Skeletal muscle tissue (tissue), 4 donors: ENCODE data around the gene HP1BP3. TPM values are rescaled to one million over a fixed set of nuclear protein-coding genes. Genes with fewer than 3 reads are reported as not detected.
A peak's percentile ranks its signal among the peaks of the same experiment; 100 is the strongest.

Experiments
- H3K27ac ChIP-seq: one replicate; pipeline ENCODE4 v1.7.0; 2013; ENCODE audit warnings: mild to moderate bottlenecking, low read depth, low read length, inconsistent platforms
- H3K27me3 ChIP-seq, 3 donors: one replicate each; pipeline ENCODE4 v1.7.0; 2013; ENCODE audit warnings: low read length in 3 of 3; ENCODE audit not compliant: control insufficient read depth in 3 of 3, insufficient read depth in 3 of 3
- H3K36me3 ChIP-seq, 3 donors: one replicate each; pipeline ENCODE4 v1.7.0; 2013; ENCODE audit warnings: low read length in 3 of 3; ENCODE audit not compliant: control insufficient read depth in 3 of 3, insufficient read depth in 3 of 3
- H3K4me1 ChIP-seq, 3 donors: one replicate each; pipeline ENCODE4 v1.7.0; 2013; ENCODE audit warnings: low read length in 3 of 3, mild to moderate bottlenecking in 3 of 3; ENCODE audit not compliant: control insufficient read depth in 3 of 3, insufficient read depth in 3 of 3
- H3K4me3 ChIP-seq, 3 donors: one replicate each; pipeline ENCODE4 v1.7.0; 2013; ENCODE audit warnings: low read length in 3 of 3
- H3K9ac ChIP-seq, 3 donors: one replicate each; pipeline ENCODE4 v1.7.0; 2013; ENCODE audit warnings: low read length in 3 of 3, mild to moderate bottlenecking in 3 of 3, moderate library complexity in 2 of 3, low read depth in 1 of 3
- H3K9me3 ChIP-seq, 3 donors: one replicate each; pipeline ENCODE4 v1.7.0; 2013; ENCODE audit warnings: low read length in 3 of 3; ENCODE audit not compliant: control insufficient read depth in 3 of 3
- total RNA-seq: library from RNA; depleted of rRNA; stranded (reverse); fragments of >200 nt; gene quantifications from one replicate; pipeline ENCODE4 v1.2.3, GENCODE V29; 2014
- donor health status: Osteomylitis.

HP1BP3 gene
- total RNA-seq, 1 donor from 2014 or later: 192 TPM

DNA sequence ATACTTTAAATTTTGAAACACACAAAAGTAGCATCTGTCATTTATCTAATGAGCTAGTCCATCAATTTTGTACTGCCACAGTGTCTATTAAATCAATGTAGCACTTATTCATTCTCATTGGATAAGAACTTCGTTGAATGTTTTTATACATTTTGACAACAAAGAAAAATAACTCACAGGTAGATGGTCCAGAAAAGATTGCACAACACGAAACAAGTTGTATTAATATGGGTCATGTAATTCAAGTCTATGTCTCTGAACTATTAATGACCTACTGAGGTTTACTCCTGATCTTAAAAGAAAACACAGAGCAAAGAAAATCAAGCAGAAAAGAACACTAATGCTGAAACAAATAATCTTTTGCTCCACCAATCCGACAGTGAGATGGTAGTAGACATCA is 15.3 kb downstream of the HP1BP3 start:
- H3K27me3 ChIP-seq: no peaks in the 10 kb centered on the region
- H3K9me3 ChIP-seq: no peaks in the 10 kb centered on the region
- no peak overlapping the region for H3K9ac ChIP-seq
- no peak overlapping the region for H3K4me3 ChIP-seq
- H3K4me1 ChIP-seq: peaks cover 5 to 13% (median 9%) of the 10 kb centered on the region in 3 donors
- peaks cover 43 to 71% (median 66%) of the 10 kb centered on the region in 3 donors for H3K36me3 ChIP-seq
- H3K27ac ChIP-seq: no peak overlapping the region

DNA sequence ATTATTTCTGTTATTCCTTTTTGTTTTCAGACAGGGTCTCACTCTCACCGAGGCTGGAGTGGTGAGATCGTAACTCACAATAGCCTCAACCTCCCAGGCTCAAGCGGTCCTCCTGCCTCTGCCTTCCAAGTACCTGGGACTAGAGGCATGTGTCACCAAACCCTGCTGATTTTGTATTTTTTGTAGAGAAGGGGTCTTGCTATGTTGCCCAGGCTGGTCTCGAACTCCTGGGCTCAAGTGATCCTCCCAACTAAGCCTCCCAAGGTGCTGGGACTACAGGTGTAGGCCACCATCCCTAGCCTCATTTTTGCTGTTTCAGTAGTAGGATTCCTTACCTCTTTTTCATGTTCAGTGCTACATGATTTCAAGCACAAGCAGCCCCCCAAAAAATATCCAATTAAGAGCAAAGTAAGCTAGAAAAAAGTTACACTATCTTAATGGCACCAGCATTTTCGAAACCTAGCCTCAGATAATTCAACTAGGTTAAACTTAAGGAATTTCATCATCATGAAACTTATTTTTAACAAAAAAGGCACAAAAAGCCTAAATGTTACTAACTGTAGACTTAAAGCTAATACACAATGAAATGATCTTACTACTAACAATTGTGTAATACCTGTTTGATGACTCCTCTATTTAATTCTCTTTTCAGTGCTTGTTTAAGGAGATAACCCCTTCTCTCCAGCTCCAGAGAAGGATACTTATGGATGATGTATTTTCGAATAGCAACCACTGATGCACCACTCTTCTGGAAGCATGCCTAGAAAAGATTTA is 16.6 kb downstream of the HP1BP3 start:
- H3K36me3 ChIP-seq: peaks cover 46 to 72% (median 69%) of the 10 kb centered on the region in 3 donors
- no peaks in the 10 kb centered on the region for H3K27me3 ChIP-seq
- H3K9me3 ChIP-seq: no peaks in the 10 kb centered on the region
- no peak overlapping the region for H3K27ac ChIP-seq
- H3K9ac ChIP-seq: no peak overlapping the region
- peaks cover 9 to 12% (median 9%) of the 10 kb centered on the region in 3 donors for H3K4me1 ChIP-seq
- no peak overlapping the region for H3K4me3 ChIP-seq

DNA sequence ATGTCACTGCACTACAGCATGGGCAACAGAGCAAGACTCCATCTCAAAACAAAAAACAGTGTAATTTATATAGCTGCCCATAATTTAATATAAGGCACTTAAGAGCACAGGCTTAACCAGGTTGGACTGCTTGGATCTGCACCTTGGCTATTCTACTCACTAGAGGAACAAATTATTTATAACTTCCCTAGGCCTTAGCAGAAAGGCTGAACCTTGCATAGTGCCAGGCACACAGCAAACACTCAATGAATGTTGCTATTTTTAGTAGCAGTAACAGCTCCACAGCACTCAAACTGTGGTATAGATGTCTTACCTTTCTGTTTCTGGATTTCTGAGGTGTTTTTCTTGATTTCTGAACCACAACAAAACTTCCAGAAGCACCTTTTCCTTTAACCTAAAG is 19.8 kb downstream of the HP1BP3 start:
- no peaks in the 10 kb centered on the region for H3K27me3 ChIP-seq
- peak overlapping the region in 2 of 3 donors; percentile 52 to 66 for H3K9ac ChIP-seq
- H3K4me1 ChIP-seq: peaks cover 9 to 12% (median 9%) of the 10 kb centered on the region in 3 donors
- H3K27ac ChIP-seq: peak overlapping the region; percentile 56
- H3K36me3 ChIP-seq: peaks cover 42 to 76% (median 65%) of the 10 kb centered on the region in 3 donors
- no peak overlapping the region for H3K4me3 ChIP-seq
- no peaks in the 10 kb centered on the region for H3K9me3 ChIP-seq

DNA sequence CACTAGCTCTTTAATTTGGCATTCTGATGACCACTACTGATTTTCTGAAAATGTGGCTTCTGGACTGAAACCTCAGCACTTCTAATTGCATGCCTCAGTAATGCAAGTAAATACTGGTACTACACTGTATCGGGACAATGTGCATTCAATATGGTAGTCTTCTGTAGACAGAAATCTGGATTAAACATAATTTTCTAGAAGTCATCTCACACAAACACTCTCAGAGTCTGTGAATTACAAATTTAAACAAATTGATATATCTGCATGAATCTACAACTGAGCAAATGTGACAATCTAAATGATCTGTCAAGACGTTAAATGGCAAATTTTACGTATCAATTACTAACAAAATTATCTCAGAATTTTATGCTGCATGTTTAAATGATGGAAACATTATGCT is 23.7 kb downstream of the HP1BP3 start:
- Histone ChIP-seq H3K27ac (no peak overlapping the region), H3K27me3 (no peaks in the 10 kb centered on the region), H3K4me1 (peaks cover 9 to 12% (median 9%) of the 10 kb centered on the region in 3 donors), H3K4me3 (no peak overlapping the region), H3K9me3 (no peaks in the 10 kb centered on the region), H3K36me3 (peaks cover 42 to 76% (median 69%) of the 10 kb centered on the region in 3 donors), H3K9ac (no peak overlapping the region)

DNA sequence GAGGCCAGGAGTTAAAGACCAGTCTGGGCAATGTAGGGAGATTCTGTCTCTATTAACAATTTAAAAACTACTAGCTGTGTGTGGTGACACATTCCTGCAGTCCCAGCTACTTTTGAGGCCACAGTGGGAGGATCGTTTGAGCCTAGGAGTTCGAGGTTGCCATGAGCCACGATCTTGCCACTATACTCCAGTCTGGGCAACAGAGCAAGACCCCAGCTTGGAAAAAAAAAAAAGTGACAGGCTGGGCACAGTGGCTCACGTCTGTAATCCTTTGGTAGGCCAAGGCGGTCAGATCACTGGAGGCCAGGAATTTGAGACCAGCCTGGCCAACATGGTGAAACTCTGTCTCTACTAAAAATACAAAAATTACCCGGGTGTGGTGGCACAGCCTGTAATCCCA is 26.8 kb downstream of the HP1BP3 start:
- Histone ChIP-seq H3K4me3 (no peak overlapping the region), H3K4me1 (no peaks in the 10 kb centered on the region), H3K9ac (no peak overlapping the region), H3K27ac (no peak overlapping the region), H3K36me3 (peaks cover 38 to 77% (median 70%) of the 10 kb centered on the region in 3 donors), H3K9me3 (no peaks in the 10 kb centered on the region), H3K27me3 (no peaks in the 10 kb centered on the region)

DNA sequence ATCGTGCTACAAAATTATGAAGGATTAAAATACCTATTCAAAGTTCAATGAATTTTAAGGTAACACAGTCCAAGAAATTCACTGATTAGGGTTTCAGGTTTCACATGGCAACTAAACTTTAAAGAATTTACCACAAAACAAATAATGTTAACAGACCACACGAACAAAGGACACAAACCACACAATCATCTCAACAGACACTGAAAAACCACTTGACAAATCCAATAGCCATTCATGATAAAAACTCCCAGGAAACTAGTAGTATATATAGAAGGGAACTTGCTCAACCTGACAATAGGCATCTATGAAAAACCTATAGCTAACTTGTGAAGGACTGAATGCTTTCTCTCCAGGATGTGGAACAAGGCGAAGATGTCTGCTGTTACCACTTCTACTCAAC is 33.5 kb downstream of the HP1BP3 start:
- H3K36me3 ChIP-seq: peaks cover 16 to 38% (median 34%) of the 10 kb centered on the region in 3 donors
- no peaks in the 10 kb centered on the region for H3K4me1 ChIP-seq
- no peak overlapping the region for H3K9ac ChIP-seq
- no peaks in the 10 kb centered on the region for H3K27me3 ChIP-seq
- H3K4me3 ChIP-seq: no peak overlapping the region
- no peak overlapping the region for H3K27ac ChIP-seq
- no peaks in the 10 kb centered on the region for H3K9me3 ChIP-seq

DNA sequence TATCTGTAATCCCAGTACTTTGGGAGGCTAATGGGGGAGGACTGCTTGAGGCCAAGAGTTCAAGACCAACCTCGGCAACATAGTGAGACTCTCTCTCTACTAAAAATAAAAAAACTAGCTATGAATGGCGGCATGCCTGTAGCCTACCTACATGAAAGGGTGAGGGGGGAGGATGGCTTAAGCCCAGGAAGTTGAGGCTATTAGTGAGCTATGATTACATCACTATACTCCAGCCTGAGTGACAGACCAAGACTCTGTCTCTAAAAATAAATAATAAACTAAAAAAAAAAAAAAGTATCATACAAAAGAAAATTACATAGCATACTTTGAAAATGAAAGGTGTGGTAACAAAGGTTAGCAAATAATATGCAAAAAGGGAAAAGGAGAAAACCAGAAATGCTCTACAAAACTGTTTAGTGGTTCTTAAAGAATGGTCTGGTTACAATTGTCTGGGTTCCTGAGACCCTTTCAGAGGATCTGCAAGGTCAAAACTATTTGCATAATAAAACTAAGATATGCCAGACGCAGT is 35.6 kb downstream of the HP1BP3 start:
- no peaks in the 10 kb centered on the region for H3K27me3 ChIP-seq
- H3K36me3 ChIP-seq: peaks cover 17 to 46% (median 44%) of the 10 kb centered on the region in 3 donors
- no peak overlapping the region for H3K27ac ChIP-seq
- no peaks in the 10 kb centered on the region for H3K4me1 ChIP-seq
- H3K4me3 ChIP-seq: no peak overlapping the region
- no peak overlapping the region for H3K9ac ChIP-seq
- no peaks in the 10 kb centered on the region for H3K9me3 ChIP-seq

DNA sequence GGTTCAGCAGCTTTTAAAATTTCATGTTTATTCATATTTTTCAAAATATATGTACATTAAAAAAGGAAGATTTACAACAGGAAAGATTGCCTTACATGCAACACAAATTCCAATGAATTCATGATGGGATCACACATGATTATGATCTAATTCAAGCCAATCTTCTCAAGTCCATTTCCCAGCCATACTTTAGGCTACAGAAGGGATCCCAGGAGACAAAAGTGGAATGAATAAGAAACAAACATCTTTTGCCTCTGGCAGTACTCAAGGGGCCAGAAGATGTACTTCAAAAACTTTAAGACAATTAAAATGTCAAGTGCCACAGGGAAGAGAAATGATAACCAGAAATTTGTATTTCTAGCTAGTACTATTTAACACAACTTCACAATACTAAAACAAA is 44.4 kb downstream of the HP1BP3 start:
- H3K4me3 ChIP-seq: no peak overlapping the region
- H3K4me1 ChIP-seq: peaks cover 0 to 8% (median 4%) of the 10 kb centered on the region in 3 donors
- no peaks in the 10 kb centered on the region for H3K27me3 ChIP-seq
- no peak overlapping the region for H3K27ac ChIP-seq
- H3K9ac ChIP-seq: no peak overlapping the region
- peaks cover 29 to 53% (median 51%) of the 10 kb centered on the region in 3 donors for H3K36me3 ChIP-seq
- no peaks in the 10 kb centered on the region for H3K9me3 ChIP-seq

DNA sequence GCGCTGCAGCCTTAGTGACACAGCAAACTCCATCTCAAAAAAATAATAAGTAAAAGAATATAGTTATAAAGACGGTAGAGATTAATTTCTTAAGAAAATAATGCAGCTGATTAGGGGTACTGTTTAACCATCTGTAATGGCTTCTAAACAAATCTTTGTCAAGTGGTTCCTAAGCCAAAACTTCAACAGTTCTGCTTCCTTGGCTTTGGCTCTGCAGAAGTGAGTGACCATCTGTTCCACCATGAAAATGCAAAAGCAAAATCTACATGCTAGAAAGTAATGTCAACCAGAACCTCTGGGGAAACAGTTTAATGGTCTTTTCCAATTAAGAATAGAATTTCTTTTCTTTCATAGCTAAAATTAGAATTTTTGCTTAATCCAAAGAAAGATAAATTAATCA is 46.3 kb downstream of the HP1BP3 start:
- Histone ChIP-seq H3K36me3 (peaks cover 19 to 39% (median 38%) of the 10 kb centered on the region in 3 donors), H3K4me3 (no peak overlapping the region), H3K9ac (no peak overlapping the region), H3K4me1 (peaks cover 0 to 8% (median 4%) of the 10 kb centered on the region in 3 donors), H3K27me3 (no peaks in the 10 kb centered on the region), H3K27ac (no peak overlapping the region), H3K9me3 (no peaks in the 10 kb centered on the region)

DNA sequence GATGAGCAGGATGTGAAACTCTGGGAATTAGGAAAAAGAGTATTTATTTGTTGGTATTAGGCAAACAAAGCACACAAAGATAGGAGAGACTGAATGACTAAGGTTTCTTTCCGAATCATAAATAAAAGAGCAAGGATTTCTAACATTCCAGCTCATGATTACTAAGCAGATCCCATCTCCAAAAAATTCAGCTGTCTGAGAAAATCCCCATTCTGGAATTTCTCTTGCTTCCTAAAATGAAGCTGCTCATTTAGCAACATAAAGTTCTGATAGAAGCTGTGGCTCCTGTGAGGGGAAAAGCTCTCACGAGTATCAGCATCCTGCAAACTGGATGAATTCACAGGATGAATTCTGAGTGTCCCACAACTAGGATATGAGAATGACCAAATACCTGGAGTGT is 47.9 kb downstream of the HP1BP3 start:
- Histone ChIP-seq H3K9ac (no peak overlapping the region), H3K4me3 (no peak overlapping the region), H3K27ac (no peak overlapping the region), H3K36me3 (peaks cover 9 to 24% (median 22%) of the 10 kb centered on the region in 3 donors), H3K9me3 (no peaks in the 10 kb centered on the region), H3K4me1 (peaks cover 0 to 8% (median 4%) of the 10 kb centered on the region in 3 donors), H3K27me3 (no peaks in the 10 kb centered on the region)
